Measurements from ENCODE around the gene NLGN3. TPM values are rescaled to one million over a fixed set of nuclear protein-coding genes. Genes with fewer than 3 reads are reported as not detected.

Gene NLGN3
- polyA plus RNA-seq, 1 donor from 2014 or later: 11.7 TPM

- Histone ChIP-seq H3K9me2 (ENCODE audit: insufficient read depth, low read length) (no peaks in the 10 kb centered on the region), H3K4me3 (ENCODE audit: low read length) (no peak overlapping the region), H3K4me2 (ENCODE audit: low read length) (no peak overlapping the region), H2AFZ (ENCODE audit: low read depth, low read length) (no peak overlapping the region), H3K9me3 (ENCODE audit: low read length) (no peaks in the 10 kb centered on the region), H3F3A (ENCODE audit: insufficient read depth, low read length, poor library complexity, severe bottlenecking) (no peaks in the 10 kb centered on the region), H3K27ac (ENCODE audit: low read length) (no peak overlapping the region), H4K20me1 (ENCODE audit: insufficient read depth) (no peaks in the 10 kb centered on the region), H3K79me2 (replicated peaks; ENCODE audit: insufficient read depth, low read length) (no peaks in the 10 kb centered on the region), H3K9ac (ENCODE audit: low read length) (no peak overlapping the region), H3K36me3 (ENCODE audit: insufficient read depth, low read length) (no peaks in the 10 kb centered on the region), H3K27me3 (ENCODE audit: insufficient read depth, low read depth, low read length) (no peaks in the 10 kb centered on the region)
- no peak for TF ChIP-seq EZH2 (IDR thresholded peaks at IDR 0.05; ENCODE audit: borderline replicate concordance, insufficient read depth, low read length, poor library complexity, severe bottlenecking)
These were observed 30.2 kb downstream of the NLGN3 start for GRCh38 chrX:71174795-71175194.

GRCh38 chrX:71175531-71175930, 30.9 kb downstream of the NLGN3 start:
- no peaks in the 10 kb centered on the region for H4K20me1 ChIP-seq (ENCODE audit: insufficient read depth)
- no peak overlapping the region for H3K9ac ChIP-seq (ENCODE audit: low read length)
- TF ChIP-seq TAF1 (IDR thresholded peaks at IDR 0.05; ENCODE audit: low read depth) (no peak), EZH2 (IDR thresholded peaks at IDR 0.05; ENCODE audit: borderline replicate concordance, insufficient read depth, low read length, poor library complexity, severe bottlenecking) (no peak), SMC3 (conservative IDR thresholded peaks at IDR 0.05; ENCODE audit: poor library complexity) (no peak), REST (IDR thresholded peaks at IDR 0.05; ENCODE audit: borderline replicate concordance) (no peak), RAD21 (conservative IDR thresholded peaks at IDR 0.05) (no peak), POLR2AphosphoS5 (IDR thresholded peaks at IDR 0.05) (no peak), CTCF (IDR thresholded peaks at IDR 0.05; ENCODE audit: poor library complexity, severe bottlenecking) (no peak), EP300 (conservative IDR thresholded peaks at IDR 0.05; ENCODE audit: poor library complexity, severe bottlenecking) (no peak), MXI1 (conservative IDR thresholded peaks at IDR 0.05; ENCODE audit: poor library complexity, severe bottlenecking) (no peak)
- no peaks in the 10 kb centered on the region for H3K9me2 ChIP-seq (ENCODE audit: insufficient read depth, low read length)
- H3K9me3 ChIP-seq (ENCODE audit: low read length): no peaks in the 10 kb centered on the region
- H3K4me2 ChIP-seq (ENCODE audit: low read length): no peak overlapping the region
- H3F3A ChIP-seq (ENCODE audit: insufficient read depth, low read length, poor library complexity, severe bottlenecking): no peaks in the 10 kb centered on the region
- no peaks in the 10 kb centered on the region for H3K36me3 ChIP-seq (ENCODE audit: insufficient read depth, low read length)
- no peak overlapping the region for H2AFZ ChIP-seq (ENCODE audit: low read depth, low read length)
- H3K27me3 ChIP-seq (ENCODE audit: insufficient read depth, low read depth, low read length): no peaks in the 10 kb centered on the region
- no peaks in the 10 kb centered on the region for H3K79me2 ChIP-seq (replicated peaks; ENCODE audit: insufficient read depth, low read length)
- no peak overlapping the region for H3K27ac ChIP-seq (ENCODE audit: low read length)
- no peak overlapping the region for H3K4me3 ChIP-seq (ENCODE audit: low read length)

GRCh38 chrX:71177327-71177726, 32.7 kb downstream of the NLGN3 start:
- H3K79me2 ChIP-seq (replicated peaks; ENCODE audit: insufficient read depth, low read length): no peaks in the 10 kb centered on the region
- H3F3A ChIP-seq (ENCODE audit: insufficient read depth, low read length, poor library complexity, severe bottlenecking): no peaks in the 10 kb centered on the region
- TF ChIP-seq TAF1 (IDR thresholded peaks at IDR 0.05; ENCODE audit: low read depth) (no peak), REST (IDR thresholded peaks at IDR 0.05; ENCODE audit: borderline replicate concordance) (no peak), POLR2AphosphoS5 (IDR thresholded peaks at IDR 0.05) (no peak), RAD21 (conservative IDR thresholded peaks at IDR 0.05) (no peak), CTCF (IDR thresholded peaks at IDR 0.05; ENCODE audit: poor library complexity, severe bottlenecking) (no peak), EP300 (conservative IDR thresholded peaks at IDR 0.05; ENCODE audit: poor library complexity, severe bottlenecking) (no peak), SMC3 (conservative IDR thresholded peaks at IDR 0.05; ENCODE audit: poor library complexity) (no peak), MXI1 (conservative IDR thresholded peaks at IDR 0.05; ENCODE audit: poor library complexity, severe bottlenecking) (no peak), EZH2 (IDR thresholded peaks at IDR 0.05; ENCODE audit: borderline replicate concordance, insufficient read depth, low read length, poor library complexity, severe bottlenecking) (no peak)
- no peaks in the 10 kb centered on the region for H3K9me2 ChIP-seq (ENCODE audit: insufficient read depth, low read length)
- H3K27ac ChIP-seq (ENCODE audit: low read length): no peak overlapping the region
- no peaks in the 10 kb centered on the region for H3K9me3 ChIP-seq (ENCODE audit: low read length)
- H3K4me3 ChIP-seq (ENCODE audit: low read length): no peak overlapping the region
- H2AFZ ChIP-seq (ENCODE audit: low read depth, low read length): no peak overlapping the region
- no peaks in the 10 kb centered on the region for H3K36me3 ChIP-seq (ENCODE audit: insufficient read depth, low read length)
- H4K20me1 ChIP-seq (ENCODE audit: insufficient read depth): no peaks in the 10 kb centered on the region
- no peak overlapping the region for H3K9ac ChIP-seq (ENCODE audit: low read length)
- H3K27me3 ChIP-seq (ENCODE audit: insufficient read depth, low read depth, low read length): no peaks in the 10 kb centered on the region
- no peak overlapping the region for H3K4me2 ChIP-seq (ENCODE audit: low read length)

All from neural cell (in vitro differentiated cells).